GM12865 (cell line): ENCODE measurements around the gene CTNNA3.

Experiments used
- DNase-seq: peaks from one replicate; pipeline ENCODE4 v3.0.0; 2010; ENCODE audit warnings: low read depth
- H3K4me3 ChIP-seq: 2 replicates; pipeline ENCODE4 v1.5.1; 2011; ENCODE audit warnings: mild to moderate bottlenecking, low read depth, low read length, control low read depth
- TF ChIP-seq, protein P1 (sequence below): IDR thresholded peaks from 2 replicates; pipeline ENCODE4 v1.5.1; 2011; ENCODE audit warnings: low read length, control low read depth, low read depth, inconsistent platforms; ENCODE audit not compliant: insufficient read depth; ENCODE audit errors: missing control alignments

Gene CTNNA3

GRCh38 chr10:66550351-66550750, 1145.6 kb downstream of the CTNNA3 start:
- H3K4me3 ChIP-seq = no peak overlapping the region
- TF ChIP-seq, protein P1, sequence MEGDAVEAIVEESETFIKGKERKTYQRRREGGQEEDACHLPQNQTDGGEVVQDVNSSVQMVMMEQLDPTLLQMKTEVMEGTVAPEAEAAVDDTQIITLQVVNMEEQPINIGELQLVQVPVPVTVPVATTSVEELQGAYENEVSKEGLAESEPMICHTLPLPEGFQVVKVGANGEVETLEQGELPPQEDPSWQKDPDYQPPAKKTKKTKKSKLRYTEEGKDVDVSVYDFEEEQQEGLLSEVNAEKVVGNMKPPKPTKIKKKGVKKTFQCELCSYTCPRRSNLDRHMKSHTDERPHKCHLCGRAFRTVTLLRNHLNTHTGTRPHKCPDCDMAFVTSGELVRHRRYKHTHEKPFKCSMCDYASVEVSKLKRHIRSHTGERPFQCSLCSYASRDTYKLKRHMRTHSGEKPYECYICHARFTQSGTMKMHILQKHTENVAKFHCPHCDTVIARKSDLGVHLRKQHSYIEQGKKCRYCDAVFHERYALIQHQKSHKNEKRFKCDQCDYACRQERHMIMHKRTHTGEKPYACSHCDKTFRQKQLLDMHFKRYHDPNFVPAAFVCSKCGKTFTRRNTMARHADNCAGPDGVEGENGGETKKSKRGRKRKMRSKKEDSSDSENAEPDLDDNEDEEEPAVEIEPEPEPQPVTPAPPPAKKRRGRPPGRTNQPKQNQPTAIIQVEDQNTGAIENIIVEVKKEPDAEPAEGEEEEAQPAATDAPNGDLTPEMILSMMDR = no peak
- no peak for DNase-seq

GRCh38 chr10:66538908-66539307, 1157.1 kb downstream of the CTNNA3 start:
- no peak for DNase-seq
- TF ChIP-seq, protein P1 = no peak
- no peak overlapping the region for H3K4me3 ChIP-seq

- TF ChIP-seq, protein P1 = no peak
- peak; percentile 2 for DNase-seq
Measured at GRCh38 chr10:66538371-66538770, 1157.6 kb downstream of the CTNNA3 start.

GRCh38 chr10:66537186-66537585, 1158.8 kb downstream of the CTNNA3 start:
- no peak overlapping the region for H3K4me3 ChIP-seq
- TF ChIP-seq, protein P1 = no peak
- no peak for DNase-seq

More at GRCh38 chr10:66538371-66538770, 1157.6 kb downstream of the CTNNA3 start:
- peak overlapping the region; percentile 25 for H3K4me3 ChIP-seq

DNA sequence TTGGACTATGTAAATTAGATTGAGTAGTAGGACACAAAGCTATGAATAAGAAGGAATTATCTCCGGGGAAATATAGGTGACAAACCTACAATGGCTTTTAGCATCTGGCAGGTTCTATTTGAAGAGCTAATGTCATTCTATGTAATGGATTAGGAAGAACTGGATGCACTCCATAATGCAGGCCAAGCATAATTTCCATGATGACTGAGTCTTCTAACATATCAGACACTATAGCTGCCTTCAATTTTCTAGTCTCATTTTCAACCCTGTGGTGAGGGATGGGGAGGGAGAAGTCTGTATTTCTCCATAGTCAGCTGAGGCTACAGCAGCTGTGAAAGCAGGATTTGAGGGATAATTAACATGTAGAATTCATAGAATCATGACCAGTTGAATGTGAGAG, 1160.6 kb downstream of the CTNNA3 start:
- no peak for DNase-seq
- TF ChIP-seq, protein P1 = no peak
- H3K4me3 ChIP-seq = no peak overlapping the region

DNA sequence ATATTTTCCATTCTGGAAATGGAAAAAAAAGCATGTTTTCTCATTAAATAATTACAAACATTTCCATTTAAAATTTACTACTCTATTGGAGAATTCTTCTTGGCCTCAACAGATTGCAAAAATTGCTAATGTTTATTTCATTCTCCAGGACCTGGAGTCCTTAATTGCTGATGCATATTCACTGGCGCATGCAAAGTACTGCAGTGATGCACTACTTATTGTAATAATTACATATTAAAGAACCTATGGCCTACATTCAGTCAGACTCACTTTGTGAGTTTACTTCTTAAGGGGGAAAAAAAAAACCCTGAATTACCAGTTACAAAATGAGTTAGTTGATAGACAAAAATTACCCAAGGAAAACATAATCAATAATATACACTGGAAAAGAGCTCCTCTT, 1161.1 kb downstream of the CTNNA3 start:
- H3K4me3 ChIP-seq = no peak overlapping the region
- TF ChIP-seq, protein P1 = no peak
- DNase-seq = no peak

- no peak overlapping the region for H3K4me3 ChIP-seq
- DNase-seq = no peak
- TF ChIP-seq, protein P1 = no peak
Measured at GRCh38 chr10:66521506-66521905, 1174.5 kb downstream of the CTNNA3 start.
